ENCODE data around the gene RMDN3.

RMDN3 gene, protein sequence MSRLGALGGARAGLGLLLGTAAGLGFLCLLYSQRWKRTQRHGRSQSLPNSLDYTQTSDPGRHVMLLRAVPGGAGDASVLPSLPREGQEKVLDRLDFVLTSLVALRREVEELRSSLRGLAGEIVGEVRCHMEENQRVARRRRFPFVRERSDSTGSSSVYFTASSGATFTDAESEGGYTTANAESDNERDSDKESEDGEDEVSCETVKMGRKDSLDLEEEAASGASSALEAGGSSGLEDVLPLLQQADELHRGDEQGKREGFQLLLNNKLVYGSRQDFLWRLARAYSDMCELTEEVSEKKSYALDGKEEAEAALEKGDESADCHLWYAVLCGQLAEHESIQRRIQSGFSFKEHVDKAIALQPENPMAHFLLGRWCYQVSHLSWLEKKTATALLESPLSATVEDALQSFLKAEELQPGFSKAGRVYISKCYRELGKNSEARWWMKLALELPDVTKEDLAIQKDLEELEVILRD

DNA sequence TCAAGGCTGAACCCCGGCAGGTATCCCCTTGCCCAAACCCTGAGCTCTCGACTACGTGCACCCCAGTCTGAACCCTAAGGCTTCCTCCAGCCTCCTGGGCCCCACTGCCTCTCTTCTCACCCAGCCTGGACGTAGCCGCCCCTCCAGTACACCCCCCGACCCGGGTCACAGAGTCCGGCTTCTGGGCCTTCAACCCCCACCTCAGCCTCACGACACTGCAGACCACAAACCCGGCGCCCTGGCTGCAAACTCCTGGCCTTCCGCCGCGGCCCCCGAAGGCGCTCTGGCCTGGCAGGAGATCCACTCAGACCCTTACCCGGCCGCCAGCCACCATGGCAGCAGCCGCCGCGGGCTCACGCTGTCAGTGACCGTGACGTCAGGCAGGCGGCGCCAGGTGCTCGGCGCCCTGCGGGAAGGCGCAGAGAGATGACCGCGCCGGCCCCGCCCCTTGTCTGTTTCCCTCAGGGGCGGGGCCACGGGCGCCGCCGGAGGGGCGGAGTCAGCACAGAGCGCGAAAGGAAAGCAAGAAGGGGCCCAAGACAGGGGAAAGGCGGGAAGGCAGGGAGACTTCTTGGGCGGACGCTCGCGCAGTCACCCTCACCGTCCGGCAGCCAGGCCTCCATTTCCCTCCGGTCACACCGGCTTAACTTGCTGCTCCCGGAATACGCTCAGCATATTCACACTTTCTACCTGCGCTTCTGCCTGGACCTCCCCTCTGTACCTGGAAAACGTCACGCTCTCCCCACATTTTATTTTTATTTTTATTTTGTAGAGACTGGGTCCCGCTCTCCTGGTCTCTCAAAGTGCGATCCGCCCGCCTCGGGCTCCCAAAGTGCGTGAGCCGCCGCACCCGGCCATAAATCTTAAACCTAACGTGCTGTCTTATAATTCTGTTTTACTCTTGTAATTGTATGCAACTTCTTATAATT, at the start of gene RMDN3:
TSS of gene RMDN3 (minus strand) at position 372 of the 929 bp plus-strand sequence. CDS start 471 bp downstream, outside the sequence.
- TF ChIP-seq, protein P1, sequence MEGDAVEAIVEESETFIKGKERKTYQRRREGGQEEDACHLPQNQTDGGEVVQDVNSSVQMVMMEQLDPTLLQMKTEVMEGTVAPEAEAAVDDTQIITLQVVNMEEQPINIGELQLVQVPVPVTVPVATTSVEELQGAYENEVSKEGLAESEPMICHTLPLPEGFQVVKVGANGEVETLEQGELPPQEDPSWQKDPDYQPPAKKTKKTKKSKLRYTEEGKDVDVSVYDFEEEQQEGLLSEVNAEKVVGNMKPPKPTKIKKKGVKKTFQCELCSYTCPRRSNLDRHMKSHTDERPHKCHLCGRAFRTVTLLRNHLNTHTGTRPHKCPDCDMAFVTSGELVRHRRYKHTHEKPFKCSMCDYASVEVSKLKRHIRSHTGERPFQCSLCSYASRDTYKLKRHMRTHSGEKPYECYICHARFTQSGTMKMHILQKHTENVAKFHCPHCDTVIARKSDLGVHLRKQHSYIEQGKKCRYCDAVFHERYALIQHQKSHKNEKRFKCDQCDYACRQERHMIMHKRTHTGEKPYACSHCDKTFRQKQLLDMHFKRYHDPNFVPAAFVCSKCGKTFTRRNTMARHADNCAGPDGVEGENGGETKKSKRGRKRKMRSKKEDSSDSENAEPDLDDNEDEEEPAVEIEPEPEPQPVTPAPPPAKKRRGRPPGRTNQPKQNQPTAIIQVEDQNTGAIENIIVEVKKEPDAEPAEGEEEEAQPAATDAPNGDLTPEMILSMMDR (IDR thresholded peaks at IDR 0.05; ENCODE audit: low read length, missing control alignments): no peak
- peak within 1 kb of the TSS; percentile 97 for H3K4me3 ChIP-seq (replicated peaks; ENCODE audit: low read depth, low read length)
- DNase-seq (ENCODE audit: low read depth): peak; percentile 92

GRCh38 chr15:40803688-40804087, 48.6 kb upstream of the RMDN3 start:
- TF ChIP-seq, protein P1 (IDR thresholded peaks at IDR 0.05; ENCODE audit: low read length, missing control alignments): no peak
- no peak for DNase-seq (ENCODE audit: low read depth)
- H3K4me3 ChIP-seq (replicated peaks; ENCODE audit: low read depth, low read length): no peak overlapping the region

GRCh38 chr15:40803076-40803475, 48.0 kb upstream of the RMDN3 start:
- TF ChIP-seq, protein P1 (IDR thresholded peaks at IDR 0.05; ENCODE audit: low read length, missing control alignments): no peak
- H3K4me3 ChIP-seq (replicated peaks; ENCODE audit: low read depth, low read length): no peak overlapping the region
- DNase-seq (ENCODE audit: low read depth): no peak

DNA sequence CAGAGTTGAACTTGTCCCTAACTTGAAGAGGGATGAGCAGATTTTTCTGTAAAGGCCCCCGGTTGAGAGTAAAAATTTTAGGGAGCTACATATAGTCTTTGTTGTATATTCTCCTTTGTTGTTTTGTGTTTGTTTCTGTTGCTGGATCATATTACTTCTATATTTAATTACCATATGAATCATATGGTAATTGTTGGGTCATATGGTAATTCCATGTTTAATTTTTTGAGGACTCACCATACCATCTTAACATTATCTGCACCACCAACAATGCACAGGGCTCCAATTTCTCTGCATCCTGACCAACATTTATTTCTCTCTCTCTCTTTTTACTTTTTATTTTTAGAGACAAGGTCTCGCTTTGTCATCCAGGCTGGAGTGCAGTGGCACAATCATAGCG, 44.5 kb upstream of the RMDN3 start:
- no peak for DNase-seq (ENCODE audit: low read depth)
- no peak overlapping the region for H3K4me3 ChIP-seq (replicated peaks; ENCODE audit: low read depth, low read length)
- TF ChIP-seq, protein P1 (IDR thresholded peaks at IDR 0.05; ENCODE audit: low read length, missing control alignments): no peak

- TF ChIP-seq, protein P1 (IDR thresholded peaks at IDR 0.05; ENCODE audit: low read length, missing control alignments): no peak
- no peak for DNase-seq (ENCODE audit: low read depth)
- no peak overlapping the region for H3K4me3 ChIP-seq (replicated peaks; ENCODE audit: low read depth, low read length)
Measured at GRCh38 chr15:40796512-40796911, 41.5 kb upstream of the RMDN3 start.

DNA sequence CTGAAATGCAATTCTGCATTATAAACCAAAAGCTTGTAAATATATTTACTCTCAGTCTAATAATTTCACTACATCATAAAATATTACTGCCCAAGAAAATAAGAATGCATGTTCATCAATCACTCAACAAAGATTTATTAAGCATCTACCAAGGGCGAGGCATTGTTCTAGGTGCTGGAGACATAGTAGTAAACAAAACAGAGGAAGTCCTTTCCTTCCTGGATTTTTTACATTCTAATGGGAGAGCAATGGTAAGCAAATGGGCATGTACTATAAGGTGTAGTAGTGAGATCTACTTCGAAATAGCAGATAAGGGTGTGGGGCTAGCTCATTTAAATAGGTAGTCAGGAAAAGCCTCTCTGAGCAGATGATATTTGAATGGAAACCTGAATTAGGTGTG, 41.0 kb upstream of the RMDN3 start:
- H3K4me3 ChIP-seq (replicated peaks; ENCODE audit: low read depth, low read length): no peak overlapping the region
- TF ChIP-seq, protein P1 (IDR thresholded peaks at IDR 0.05; ENCODE audit: low read length, missing control alignments): no peak
- DNase-seq (ENCODE audit: low read depth): no peak

Measured in fibroblast of pulmonary artery (primary cell).